Urinary bladder (tissue), 4 donors: ENCODE results near the gene PRR20A. TPM values are rescaled to one million over a fixed set of nuclear protein-coding genes. Genes with fewer than 3 reads are reported as not detected.
"Not testable (repeated sequence)": the region's sequence is repeated elsewhere in the genome, so short reads cannot be mapped to it uniquely, and the experiment has no call there.

ENCODE experiments used
- DNase-seq: peaks from one replicate; pipeline ENCODE4 v3.0.0-alpha.2; 2015; ENCODE audit errors: extremely low spot score
- H3K27ac ChIP-seq: one replicate; pipeline ENCODE4 v1.5.1; 2013; ENCODE audit warnings: low read depth, mild to moderate bottlenecking, moderate library complexity
- H3K36me3 ChIP-seq: one replicate; pipeline ENCODE4 v1.6.1; 2013; ENCODE audit warnings: mild to moderate bottlenecking, moderate library complexity; ENCODE audit not compliant: insufficient read depth
- H3K4me1 ChIP-seq: one replicate; pipeline ENCODE4 v1.6.1; 2013; ENCODE audit warnings: mild to moderate bottlenecking, moderate library complexity; ENCODE audit not compliant: insufficient read depth
- H3K4me3 ChIP-seq: one replicate; pipeline ENCODE4 v1.5.1; 2013; ENCODE audit warnings: low read depth, low read length
- WGBS: extraction: QIAGEN DNeasy Blood & Tissue Kit; methylation state at CpG from one replicate; pipeline ENCODE4 v1.1.7; 2013; 5-methylcytosine and 5-hydroxymethylcytosine counted together
- polyA plus RNA-seq: library from polyadenylated mRNA; stranded (reverse); fragments of 200-250 nt; gene quantifications from one replicate; pipeline ENCODE4 v1.2.3, GENCODE V29; 2013
- total RNA-seq: library from RNA; depleted of rRNA; stranded (reverse); fragments of >200 nt; gene quantifications from one replicate; pipeline ENCODE4 v1.2.3, GENCODE V29; 2014
- donor health status: healthy with polysubstance abuse.
- donor health status: healthy.

PRR20A gene
- total RNA-seq (not detected), polyA plus RNA-seq (not detected)

DNA sequence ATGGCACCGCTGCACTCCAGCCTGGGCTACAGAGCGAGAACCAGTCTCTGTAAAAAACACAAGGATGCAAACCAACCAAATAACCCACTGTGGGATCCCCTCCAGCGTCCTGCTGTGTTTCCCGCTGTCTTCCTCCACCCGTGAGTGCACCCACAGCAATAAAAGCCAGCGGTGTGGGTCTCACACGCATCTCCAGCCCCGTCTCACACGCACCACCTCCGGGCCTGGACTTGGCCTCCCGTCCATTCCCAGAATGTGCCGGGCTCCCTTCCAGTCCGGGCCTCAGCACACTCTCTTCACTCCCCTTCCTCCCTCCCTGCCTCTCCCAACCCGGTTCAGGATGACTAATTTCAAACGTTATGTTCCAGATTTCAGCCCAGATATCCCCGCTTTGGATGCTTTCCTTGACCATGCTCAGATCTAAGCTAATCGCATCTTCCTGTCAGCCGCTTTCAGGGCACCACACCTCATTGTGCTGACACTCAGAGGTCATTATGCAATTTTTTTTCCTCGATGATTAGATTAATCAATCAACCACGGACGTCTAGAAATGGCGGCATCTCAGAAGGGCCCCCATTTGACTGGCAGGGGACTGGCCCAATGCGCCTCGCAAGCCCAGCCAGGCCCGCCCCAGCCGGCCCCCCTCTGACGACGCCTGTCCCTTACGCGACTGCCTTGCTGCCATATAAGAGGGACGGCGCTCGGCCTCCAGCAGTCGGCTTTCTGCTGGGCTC lies at the start of gene PRR20A:
Gene PRR20A (plus strand): TSS at position 684 of the 734 bp plus-strand sequence. CDS start 387 bp downstream, outside the sequence.
- H3K36me3 ChIP-seq, result not testable (repeated sequence)
- 92% methylated on average over 13 of the region's 34 CpGs for WGBS

DNA sequence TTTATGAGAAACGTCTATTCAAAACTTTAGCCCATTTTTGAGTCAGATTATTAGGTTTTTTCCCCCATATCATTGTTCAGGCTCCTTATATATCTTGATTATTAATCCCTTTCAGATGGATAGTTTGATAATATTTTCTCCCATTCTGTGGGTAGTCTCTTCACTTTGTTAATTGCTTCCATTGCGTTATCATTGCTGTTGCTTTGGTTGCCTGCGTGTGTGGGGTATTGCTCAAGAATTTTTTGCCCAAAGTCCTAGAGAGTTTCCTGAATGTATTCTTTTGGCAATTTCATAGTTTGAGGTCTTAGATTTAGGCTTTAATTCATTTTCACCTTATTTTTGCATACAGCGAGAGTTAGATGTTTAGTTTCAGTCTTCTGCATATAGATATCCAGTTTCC lies 25.8 kb upstream of the PRR20A start:
- no peak for DNase-seq

More for the DNA sequence above, at the start of gene PRR20A:
- DNase-seq, H3K4me1 ChIP-seq, H3K27ac ChIP-seq, H3K4me3 ChIP-seq: not testable (repeated sequence)

DNA sequence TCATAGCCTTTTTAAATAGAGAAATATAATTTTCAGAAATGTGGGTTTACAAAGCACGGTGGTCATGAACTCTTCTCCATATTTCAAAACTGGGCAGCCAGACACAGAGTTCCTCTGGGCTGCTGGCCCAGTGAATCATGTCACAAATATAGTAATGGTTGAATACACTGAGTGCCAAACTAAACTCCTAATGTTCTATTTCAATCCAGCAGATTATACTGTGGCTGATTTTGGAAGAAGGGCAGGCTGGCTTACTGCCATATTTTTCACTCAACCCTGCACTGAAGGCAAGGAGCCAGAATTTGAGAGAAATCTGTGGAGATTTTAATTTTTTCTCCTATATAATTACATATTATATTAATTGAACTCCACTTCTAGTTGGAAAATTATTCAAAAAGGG lies 17.0 kb upstream of the PRR20A start:
- 19% methylated on average over 1 of the region's 1 CpG for WGBS
- DNase-seq, result peak; percentile 7
- no peak overlapping the region for H3K27ac ChIP-seq
- H3K4me3 ChIP-seq, result no peak overlapping the region
- no peaks in the 10 kb centered on the region for H3K4me1 ChIP-seq
- no peaks in the 10 kb centered on the region for H3K36me3 ChIP-seq

More for the DNA sequence above, 25.8 kb upstream of the PRR20A start:
- H3K27ac ChIP-seq, result no peak overlapping the region
- WGBS, result 93% methylated on average over 4 of the region's 4 CpGs
- no peaks in the 10 kb centered on the region for H3K4me1 ChIP-seq
- no peak overlapping the region for H3K4me3 ChIP-seq
- no peaks in the 10 kb centered on the region for H3K36me3 ChIP-seq

DNA sequence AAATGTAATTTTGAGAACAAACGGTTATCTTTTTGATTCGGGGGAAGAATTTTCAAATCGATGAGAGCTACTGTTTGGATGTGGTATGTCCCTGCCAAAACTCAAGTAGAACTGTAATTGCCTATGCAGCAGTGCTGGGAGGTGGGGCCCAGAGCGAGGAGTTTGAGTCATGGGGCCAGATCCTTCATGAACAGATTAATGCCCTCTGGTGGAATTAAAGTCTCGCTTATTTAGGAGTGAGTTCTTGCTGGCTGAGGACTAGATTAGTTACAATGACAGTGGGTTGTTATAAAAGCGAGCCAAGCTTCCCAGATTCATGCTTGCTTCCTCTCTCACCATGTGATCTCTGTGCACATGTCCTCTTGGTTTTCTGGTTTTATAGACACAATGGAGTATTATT lies 11.8 kb upstream of the PRR20A start:
- H3K27ac ChIP-seq, result no peak overlapping the region
- no peak for DNase-seq
- H3K36me3 ChIP-seq, result no peaks in the 10 kb centered on the region
- no peaks in the 10 kb centered on the region for H3K4me1 ChIP-seq
- 90% methylated on average over 6 of the region's 6 CpGs for WGBS
- no peak overlapping the region for H3K4me3 ChIP-seq

DNA sequence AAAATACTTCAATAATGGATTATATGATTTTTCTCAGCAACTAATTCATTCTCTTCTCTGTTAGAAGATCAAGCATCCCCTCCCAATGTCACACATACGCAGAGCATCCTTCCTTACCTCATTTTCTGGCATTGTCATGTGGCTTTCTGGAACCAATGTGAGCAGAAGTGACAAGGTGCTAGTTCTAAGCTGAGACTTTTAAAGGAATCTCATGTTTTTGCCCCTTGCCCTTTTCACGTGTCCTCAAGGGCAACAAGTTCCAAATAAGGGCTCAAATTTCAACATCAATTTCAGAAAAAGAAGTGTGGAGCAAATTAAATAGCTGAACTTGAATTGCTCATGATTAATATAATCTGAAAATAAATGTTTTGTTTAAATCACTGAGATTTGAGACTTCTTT lies 4.6 kb upstream of the PRR20A start:
- WGBS, result 49% methylated on average over 2 of the region's 2 CpGs
- Histone ChIP-seq H3K4me1 (no peaks in the 10 kb centered on the region), H3K27ac (no peak overlapping the region), H3K4me3 (no peak overlapping the region), H3K36me3 (no peaks in the 10 kb centered on the region)
- no peak for DNase-seq

DNA sequence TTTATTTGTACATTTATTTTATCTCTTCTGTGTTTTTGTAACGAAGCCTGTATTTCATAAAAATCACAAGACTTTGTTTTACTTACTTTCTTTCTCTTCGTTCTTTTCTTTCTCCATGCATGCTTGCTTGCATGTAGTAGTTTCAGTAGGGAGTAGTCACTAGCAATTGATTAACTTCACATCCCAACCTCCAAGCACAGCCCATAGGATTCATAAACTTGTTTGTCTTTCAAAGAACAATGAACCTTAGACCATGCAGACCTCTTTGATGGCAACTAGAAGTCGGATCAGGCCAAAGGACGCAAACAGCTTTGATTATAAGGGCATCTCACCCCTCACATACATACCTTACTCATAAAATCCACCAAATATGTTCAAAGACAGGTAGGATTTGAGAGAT lies 3.1 kb upstream of the PRR20A start:
- DNase-seq, result no peak
- WGBS, result 76% methylated on average over 4 of the region's 4 CpGs
- Histone ChIP-seq H3K4me1 (no peaks in the 10 kb centered on the region), H3K27ac (no peak overlapping the region), H3K36me3 (no peaks in the 10 kb centered on the region), H3K4me3 (no peak overlapping the region)

DNA sequence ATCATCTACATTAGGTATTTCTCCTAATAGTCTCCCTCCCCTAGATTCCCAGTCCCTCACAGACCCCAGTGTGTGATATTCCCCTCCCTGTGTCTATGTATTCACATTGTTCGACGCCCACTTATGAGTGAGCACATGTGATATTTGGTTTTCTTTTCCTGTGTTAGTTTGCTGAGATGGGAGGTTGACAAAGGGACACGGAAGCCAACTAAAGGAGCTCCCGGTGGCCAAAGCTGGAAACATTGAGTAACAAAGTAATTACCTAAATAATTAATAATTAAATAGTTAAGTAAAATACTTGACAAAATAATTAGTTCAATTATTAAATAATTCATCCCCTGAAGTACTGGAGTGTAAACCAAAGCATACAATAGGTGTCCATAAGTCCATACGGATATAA lies 1.7 kb upstream of the PRR20A start:
- no peak overlapping the region for H3K4me3 ChIP-seq
- 96% methylated on average over 5 of the region's 5 CpGs for WGBS
- no peak for DNase-seq
- H3K4me1 ChIP-seq, result no peaks in the 10 kb centered on the region
- H3K27ac ChIP-seq, result no peak overlapping the region
- no peaks in the 10 kb centered on the region for H3K36me3 ChIP-seq

DNA sequence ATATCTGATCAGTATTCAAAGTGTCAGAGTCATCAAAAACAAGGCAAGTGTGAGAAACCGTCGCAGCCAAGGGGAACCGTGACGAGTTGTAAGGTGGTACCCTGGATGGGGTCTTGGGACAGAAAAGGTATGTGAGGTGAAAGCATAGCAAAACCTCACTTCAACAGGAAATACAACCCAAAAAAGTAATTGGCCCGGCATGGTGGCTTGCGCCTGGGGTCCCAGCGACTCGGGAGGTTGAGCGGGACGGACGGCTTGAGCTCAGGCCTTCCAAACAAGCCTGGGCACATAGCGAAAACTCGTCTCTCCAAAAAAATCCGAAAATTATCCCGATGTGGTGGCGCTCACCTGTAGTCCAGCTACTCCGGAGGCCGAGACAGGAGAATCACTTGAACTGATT lies 937 bp upstream of the PRR20A start:
- 92% methylated on average over 14 of the region's 18 CpGs for WGBS
- H3K4me3 ChIP-seq, H3K27ac ChIP-seq, DNase-seq, H3K4me1 ChIP-seq, H3K36me3 ChIP-seq: not testable (repeated sequence)

DNA sequence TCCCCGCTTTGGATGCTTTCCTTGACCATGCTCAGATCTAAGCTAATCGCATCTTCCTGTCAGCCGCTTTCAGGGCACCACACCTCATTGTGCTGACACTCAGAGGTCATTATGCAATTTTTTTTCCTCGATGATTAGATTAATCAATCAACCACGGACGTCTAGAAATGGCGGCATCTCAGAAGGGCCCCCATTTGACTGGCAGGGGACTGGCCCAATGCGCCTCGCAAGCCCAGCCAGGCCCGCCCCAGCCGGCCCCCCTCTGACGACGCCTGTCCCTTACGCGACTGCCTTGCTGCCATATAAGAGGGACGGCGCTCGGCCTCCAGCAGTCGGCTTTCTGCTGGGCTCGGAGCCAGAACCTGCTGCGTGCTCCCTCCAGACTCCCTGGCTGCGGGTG lies 6.5 kb downstream of the PRR20A start, which contains the start of gene PRR20B:
Gene PRR20B (plus strand): TSS at position 301 of the 400 bp plus-strand sequence. CDS start 387 bp downstream, outside the sequence.
- not testable (repeated sequence) for H3K27ac ChIP-seq, H3K4me3 ChIP-seq, DNase-seq, H3K36me3 ChIP-seq, H3K4me1 ChIP-seq
- no CpG with 5 or more reads among the region's 22 CpGs for WGBS

DNA sequence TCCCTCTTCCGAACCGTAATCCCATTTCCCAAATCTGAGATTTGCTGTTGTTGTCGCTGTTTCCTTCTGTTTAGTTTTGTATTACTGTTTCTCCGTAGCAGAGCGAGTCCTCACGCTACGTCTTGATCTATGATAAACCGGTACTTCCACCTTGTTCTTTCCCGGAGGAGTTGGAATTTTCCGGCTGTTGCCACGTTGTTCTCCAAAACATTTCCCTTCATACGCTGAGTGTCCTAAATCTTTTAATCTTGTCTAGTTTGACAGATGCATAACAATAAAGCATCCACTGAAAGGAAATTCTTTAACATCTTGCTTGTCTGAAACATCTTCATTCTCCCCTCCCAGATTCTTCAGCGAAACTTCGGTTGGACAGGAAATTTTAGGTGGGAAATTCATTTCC lies 7.4 kb downstream of the PRR20A start:
- not testable (repeated sequence) for DNase-seq

DNA sequence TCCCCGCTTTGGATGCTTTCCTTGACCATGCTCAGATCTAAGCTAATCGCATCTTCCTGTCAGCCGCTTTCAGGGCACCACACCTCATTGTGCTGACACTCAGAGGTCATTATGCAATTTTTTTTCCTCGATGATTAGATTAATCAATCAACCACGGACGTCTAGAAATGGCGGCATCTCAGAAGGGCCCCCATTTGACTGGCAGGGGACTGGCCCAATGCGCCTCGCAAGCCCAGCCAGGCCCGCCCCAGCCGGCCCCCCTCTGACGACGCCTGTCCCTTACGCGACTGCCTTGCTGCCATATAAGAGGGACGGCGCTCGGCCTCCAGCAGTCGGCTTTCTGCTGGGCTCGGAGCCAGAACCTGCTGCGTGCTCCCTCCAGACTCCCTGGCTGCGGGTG lies 13.0 kb downstream of the PRR20A start, which contains the start of gene PRR20C:
Gene PRR20C (plus strand): TSS at position 301 of the 400 bp plus-strand sequence. CDS start 387 bp downstream, outside the sequence.
- H3K27ac ChIP-seq, result not testable (repeated sequence)
- WGBS, result no CpG with 5 or more reads among the region's 22 CpGs

More for the DNA sequence above, 7.4 kb downstream of the PRR20A start:
- H3K4me3 ChIP-seq, H3K4me1 ChIP-seq, H3K36me3 ChIP-seq, H3K27ac ChIP-seq: not testable (repeated sequence)
- WGBS, result 96% methylated on average over 6 of the region's 14 CpGs

DNA sequence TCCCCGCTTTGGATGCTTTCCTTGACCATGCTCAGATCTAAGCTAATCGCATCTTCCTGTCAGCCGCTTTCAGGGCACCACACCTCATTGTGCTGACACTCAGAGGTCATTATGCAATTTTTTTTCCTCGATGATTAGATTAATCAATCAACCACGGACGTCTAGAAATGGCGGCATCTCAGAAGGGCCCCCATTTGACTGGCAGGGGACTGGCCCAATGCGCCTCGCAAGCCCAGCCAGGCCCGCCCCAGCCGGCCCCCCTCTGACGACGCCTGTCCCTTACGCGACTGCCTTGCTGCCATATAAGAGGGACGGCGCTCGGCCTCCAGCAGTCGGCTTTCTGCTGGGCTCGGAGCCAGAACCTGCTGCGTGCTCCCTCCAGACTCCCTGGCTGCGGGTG lies 19.6 kb downstream of the PRR20A start, which contains the start of gene PRR20D:
Gene PRR20D (plus strand): TSS at position 301 of the 400 bp plus-strand sequence. CDS start 387 bp downstream, outside the sequence.
- H3K27ac ChIP-seq, result not testable (repeated sequence)

More for the DNA sequence above, 13.0 kb downstream of the PRR20A start, which contains the start of gene PRR20C:
- not testable (repeated sequence) for H3K36me3 ChIP-seq, DNase-seq, H3K4me1 ChIP-seq, H3K4me3 ChIP-seq

DNA sequence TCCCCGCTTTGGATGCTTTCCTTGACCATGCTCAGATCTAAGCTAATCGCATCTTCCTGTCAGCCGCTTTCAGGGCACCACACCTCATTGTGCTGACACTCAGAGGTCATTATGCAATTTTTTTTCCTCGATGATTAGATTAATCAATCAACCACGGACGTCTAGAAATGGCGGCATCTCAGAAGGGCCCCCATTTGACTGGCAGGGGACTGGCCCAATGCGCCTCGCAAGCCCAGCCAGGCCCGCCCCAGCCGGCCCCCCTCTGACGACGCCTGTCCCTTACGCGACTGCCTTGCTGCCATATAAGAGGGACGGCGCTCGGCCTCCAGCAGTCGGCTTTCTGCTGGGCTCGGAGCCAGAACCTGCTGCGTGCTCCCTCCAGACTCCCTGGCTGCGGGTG lies 26.2 kb downstream of the PRR20A start, which contains the start of gene PRR20E:
Gene PRR20E (plus strand): TSS at position 301 of the 400 bp plus-strand sequence. CDS start 387 bp downstream, outside the sequence.
- no CpG with 5 or more reads among the region's 22 CpGs for WGBS
- H3K36me3 ChIP-seq, H3K4me3 ChIP-seq, DNase-seq, H3K27ac ChIP-seq, H3K4me1 ChIP-seq: not testable (repeated sequence)

More for the DNA sequence above, 19.6 kb downstream of the PRR20A start, which contains the start of gene PRR20D:
- not testable (repeated sequence) for H3K36me3 ChIP-seq, H3K4me1 ChIP-seq, H3K4me3 ChIP-seq, DNase-seq
- no CpG with 5 or more reads among the region's 22 CpGs for WGBS

DNA sequence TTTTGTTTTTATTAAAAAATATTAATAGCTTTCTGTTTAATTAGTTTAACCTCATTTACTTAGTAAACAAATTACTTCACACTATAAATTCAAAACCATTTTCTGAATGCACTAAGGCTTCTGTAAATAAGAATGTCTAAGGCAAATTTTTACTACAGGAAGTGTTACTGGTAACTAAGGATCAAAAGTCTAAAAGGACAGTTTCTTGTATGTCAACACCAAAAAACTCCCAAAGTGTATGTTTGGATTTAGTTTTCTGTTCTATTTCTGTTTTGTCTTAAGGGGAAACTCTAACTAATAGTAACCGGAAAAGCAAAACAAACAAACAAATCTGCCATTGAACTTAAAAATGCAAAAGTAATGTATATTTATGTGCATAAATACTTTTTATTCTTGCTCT lies 50.9 kb downstream of the PRR20A start:
- Histone ChIP-seq H3K27ac (no peak overlapping the region), H3K36me3 (no peaks in the 10 kb centered on the region), H3K4me1 (no peaks in the 10 kb centered on the region), H3K4me3 (no peak overlapping the region)
- DNase-seq, result no peak
- 57% methylated on average over 1 of the region's 1 CpG for WGBS
